Prostate gland (tissue), 2 donors: ENCODE measurements around the gene POU2AF1.

Source experiments
- POLR2AphosphoS5 ChIP-seq: sonication (generic); formaldehyde crosslinking; IDR thresholded peaks from one replicate; pipeline ENCODE4 v1.6.1; 2017; ENCODE audit warnings: antibody characterized with exemption
- TF ChIP-seq, protein P1 (sequence below), 4 experiments: fragments of 200-600 bp in 2 of 4; fragments of 450-650 bp in 2 of 4; sonication (generic) in 2 of 4; IDR thresholded peaks; 1 replicate in 3 of 4; 2 replicates in 1 of 4; pipeline ENCODE4 v1.5.1; 2016 to 2019; ENCODE audit warnings: antibody characterized with exemption in 4 of 4, mild to moderate bottlenecking in 2 of 4, moderate library complexity in 2 of 4

DNA sequence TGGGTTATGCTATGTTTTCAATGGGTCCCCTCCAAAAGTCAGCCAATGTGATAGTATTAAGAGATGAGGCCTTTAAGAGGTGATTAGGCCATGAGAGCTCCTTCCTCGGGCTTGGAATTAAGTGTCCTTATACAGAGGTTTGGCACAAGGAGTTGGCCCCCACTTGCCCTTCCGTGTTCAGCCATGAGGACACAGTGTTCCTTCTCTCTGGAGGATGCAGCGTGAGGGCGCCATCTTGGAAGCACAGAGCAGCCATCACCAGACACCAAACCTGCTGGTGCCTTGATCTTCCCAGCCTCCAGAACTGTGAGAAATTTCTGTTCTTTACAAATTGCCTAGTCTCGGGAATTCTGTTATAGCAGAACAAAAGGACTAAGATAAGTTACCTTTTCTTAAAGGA is 53.8 kb downstream of the POU2AF1 start:
- TF ChIP-seq, protein P1, sequence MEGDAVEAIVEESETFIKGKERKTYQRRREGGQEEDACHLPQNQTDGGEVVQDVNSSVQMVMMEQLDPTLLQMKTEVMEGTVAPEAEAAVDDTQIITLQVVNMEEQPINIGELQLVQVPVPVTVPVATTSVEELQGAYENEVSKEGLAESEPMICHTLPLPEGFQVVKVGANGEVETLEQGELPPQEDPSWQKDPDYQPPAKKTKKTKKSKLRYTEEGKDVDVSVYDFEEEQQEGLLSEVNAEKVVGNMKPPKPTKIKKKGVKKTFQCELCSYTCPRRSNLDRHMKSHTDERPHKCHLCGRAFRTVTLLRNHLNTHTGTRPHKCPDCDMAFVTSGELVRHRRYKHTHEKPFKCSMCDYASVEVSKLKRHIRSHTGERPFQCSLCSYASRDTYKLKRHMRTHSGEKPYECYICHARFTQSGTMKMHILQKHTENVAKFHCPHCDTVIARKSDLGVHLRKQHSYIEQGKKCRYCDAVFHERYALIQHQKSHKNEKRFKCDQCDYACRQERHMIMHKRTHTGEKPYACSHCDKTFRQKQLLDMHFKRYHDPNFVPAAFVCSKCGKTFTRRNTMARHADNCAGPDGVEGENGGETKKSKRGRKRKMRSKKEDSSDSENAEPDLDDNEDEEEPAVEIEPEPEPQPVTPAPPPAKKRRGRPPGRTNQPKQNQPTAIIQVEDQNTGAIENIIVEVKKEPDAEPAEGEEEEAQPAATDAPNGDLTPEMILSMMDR (IDR thresholded peaks at IDR 0.05) = no peak
- TF ChIP-seq POLR2AphosphoS5 = no peak
